Muscle layer of duodenum (tissue), 2 donors: ENCODE measurements around the gene YIF1A.

ENCODE experiments used
- H3K27ac ChIP-seq: one replicate; pipeline ENCODE4 v1.7.0; 2013; ENCODE audit warnings: mild to moderate bottlenecking, low read length
- H3K27me3 ChIP-seq: one replicate; pipeline ENCODE4 v1.7.0; 2013; ENCODE audit warnings: low read depth, mild to moderate bottlenecking, control low read depth, low read length
- H3K36me3 ChIP-seq, 2 donors: one replicate each; pipeline ENCODE4 v1.7.0; 2013; ENCODE audit warnings: low read length in 2 of 2, control low read depth in 1 of 2, mild to moderate bottlenecking in 1 of 2; ENCODE audit not compliant: insufficient read depth in 2 of 2, control insufficient read depth in 1 of 2
- H3K4me1 ChIP-seq, 2 donors: one replicate each; pipeline ENCODE4 v1.7.0; 2013; ENCODE audit warnings: low read length in 2 of 2, mild to moderate bottlenecking in 2 of 2, control low read depth in 1 of 2, moderate library complexity in 1 of 2; ENCODE audit not compliant: insufficient read depth in 2 of 2, control insufficient read depth in 1 of 2
- H3K4me3 ChIP-seq, 2 donors: one replicate each; pipeline ENCODE4 v1.7.0; 2013; ENCODE audit warnings: low read length in 2 of 2, low read depth in 1 of 2, mild to moderate bottlenecking in 1 of 2
- H3K9me3 ChIP-seq, 2 donors: one replicate each; pipeline ENCODE4 v1.7.0; 2013; ENCODE audit warnings: low read length in 2 of 2, control low read depth in 1 of 2, mild to moderate bottlenecking in 1 of 2; ENCODE audit not compliant: control insufficient read depth in 1 of 2
- donor health status: healthy.

Gene YIF1A

GRCh38 chr11:66331542-66332370, 42.8 kb upstream of the YIF1A start:
- Histone ChIP-seq H3K27me3 (no peaks in the 10 kb centered on the region), H3K9me3 (no peaks in the 10 kb centered on the region), H3K36me3 (peaks cover 5 to 18% of the 10 kb centered on the region in 2 donors), H3K4me3 (no peak overlapping the region), H3K4me1 (peaks cover 13 to 34% of the 10 kb centered on the region in 2 donors), H3K27ac (no peak overlapping the region)

- Histone ChIP-seq H3K4me1 (peaks cover 9 to 31% of the 10 kb centered on the region in 2 donors), H3K36me3 (peaks cover 5 to 18% of the 10 kb centered on the region in 2 donors), H3K27me3 (no peaks in the 10 kb centered on the region), H3K9me3 (no peaks in the 10 kb centered on the region), H3K27ac (no peak overlapping the region), H3K4me3 (no peak overlapping the region)
Measured at GRCh38 chr11:66330931-66331330, 42.0 kb upstream of the YIF1A start.

GRCh38 chr11:66329165-66329673, 40.3 kb upstream of the YIF1A start:
- peaks cover 11 to 23% of the 10 kb centered on the region in 2 donors for H3K4me1 ChIP-seq
- H3K27ac ChIP-seq: no peak overlapping the region
- H3K4me3 ChIP-seq: no peak overlapping the region
- no peaks in the 10 kb centered on the region for H3K9me3 ChIP-seq
- H3K27me3 ChIP-seq: no peaks in the 10 kb centered on the region
- peaks cover 5 to 18% of the 10 kb centered on the region in 2 donors for H3K36me3 ChIP-seq

- no peak overlapping the region for H3K27ac ChIP-seq
- no peaks in the 10 kb centered on the region for H3K9me3 ChIP-seq
- H3K4me3 ChIP-seq: peak overlapping the region in 1 of 2 donors; percentile 21
- peaks cover 11 to 23% of the 10 kb centered on the region in 2 donors for H3K4me1 ChIP-seq
- H3K27me3 ChIP-seq: no peaks in the 10 kb centered on the region
- peaks cover 5 to 13% of the 10 kb centered on the region in 2 donors for H3K36me3 ChIP-seq
Measured at GRCh38 chr11:66328302-66329144, 39.6 kb upstream of the YIF1A start.

GRCh38 chr11:66328031-66328301, 39.0 kb upstream of the YIF1A start:
- H3K36me3 ChIP-seq: peaks cover 5 to 8% of the 10 kb centered on the region in 2 donors
- H3K27ac ChIP-seq: no peak overlapping the region
- H3K4me1 ChIP-seq: peaks cover 11 to 23% of the 10 kb centered on the region in 2 donors
- no peaks in the 10 kb centered on the region for H3K27me3 ChIP-seq
- H3K9me3 ChIP-seq: no peaks in the 10 kb centered on the region
- no peak overlapping the region for H3K4me3 ChIP-seq

GRCh38 chr11:66327171-66328030, 38.5 kb upstream of the YIF1A start:
- Histone ChIP-seq H3K27ac (peak overlapping the region; percentile 60), H3K9me3 (no peaks in the 10 kb centered on the region), H3K36me3 (peaks cover under 1 to 4% of the 10 kb centered on the region in 2 donors), H3K27me3 (no peaks in the 10 kb centered on the region), H3K4me1 (peaks cover 11 to 23% of the 10 kb centered on the region in 2 donors), H3K4me3 (no peak overlapping the region)

GRCh38 chr11:66326261-66327111, 37.5 kb upstream of the YIF1A start:
- Histone ChIP-seq H3K4me1 (peaks cover 11 to 26% of the 10 kb centered on the region in 2 donors), H3K27me3 (no peaks in the 10 kb centered on the region), H3K27ac (no peak overlapping the region), H3K36me3 (no peaks in the 10 kb centered on the region), H3K9me3 (no peaks in the 10 kb centered on the region), H3K4me3 (no peak overlapping the region)

GRCh38 chr11:66325263-66325671, 36.3 kb upstream of the YIF1A start:
- H3K4me3 ChIP-seq: no peak overlapping the region
- H3K4me1 ChIP-seq: peaks cover 11 to 26% of the 10 kb centered on the region in 2 donors
- no peaks in the 10 kb centered on the region for H3K36me3 ChIP-seq
- no peaks in the 10 kb centered on the region for H3K9me3 ChIP-seq
- H3K27ac ChIP-seq: no peak overlapping the region
- H3K27me3 ChIP-seq: no peaks in the 10 kb centered on the region

- Histone ChIP-seq H3K27me3 (no peaks in the 10 kb centered on the region), H3K9me3 (no peaks in the 10 kb centered on the region), H3K4me3 (no peak overlapping the region), H3K4me1 (peaks cover 11 to 26% of the 10 kb centered on the region in 2 donors), H3K36me3 (no peaks in the 10 kb centered on the region), H3K27ac (no peak overlapping the region)
Measured at GRCh38 chr11:66324664-66325063, 35.7 kb upstream of the YIF1A start.

- H3K9me3 ChIP-seq: no peaks in the 10 kb centered on the region
- no peak overlapping the region for H3K27ac ChIP-seq
- H3K27me3 ChIP-seq: no peaks in the 10 kb centered on the region
- H3K4me3 ChIP-seq: no peak overlapping the region
- H3K36me3 ChIP-seq: no peaks in the 10 kb centered on the region
- peaks cover 10 to 30% of the 10 kb centered on the region in 2 donors for H3K4me1 ChIP-seq
Measured at GRCh38 chr11:66323684-66324083, 34.7 kb upstream of the YIF1A start.
